ENCODE measurements around the gene COMT. TPM values are rescaled to one million over a fixed set of nuclear protein-coding genes. Genes with fewer than 3 reads are reported as not detected.
A peak's percentile ranks its signal among the peaks of the same experiment; 100 is the strongest.

Gene COMT
- total and polyA plus RNA-seq, 9 of the 15 experiments (the other 6 are each of a cell fraction or from before 2014, with no cell fraction given): 12.5 to 351 (median 155) TPM

- TF ChIP-seq ZNF609 (CRISPR knock-in tag; IDR thresholded peaks at IDR 0.05; ENCODE audit: borderline replicate concordance): no peak
- TF ChIP-seq, protein P1, sequence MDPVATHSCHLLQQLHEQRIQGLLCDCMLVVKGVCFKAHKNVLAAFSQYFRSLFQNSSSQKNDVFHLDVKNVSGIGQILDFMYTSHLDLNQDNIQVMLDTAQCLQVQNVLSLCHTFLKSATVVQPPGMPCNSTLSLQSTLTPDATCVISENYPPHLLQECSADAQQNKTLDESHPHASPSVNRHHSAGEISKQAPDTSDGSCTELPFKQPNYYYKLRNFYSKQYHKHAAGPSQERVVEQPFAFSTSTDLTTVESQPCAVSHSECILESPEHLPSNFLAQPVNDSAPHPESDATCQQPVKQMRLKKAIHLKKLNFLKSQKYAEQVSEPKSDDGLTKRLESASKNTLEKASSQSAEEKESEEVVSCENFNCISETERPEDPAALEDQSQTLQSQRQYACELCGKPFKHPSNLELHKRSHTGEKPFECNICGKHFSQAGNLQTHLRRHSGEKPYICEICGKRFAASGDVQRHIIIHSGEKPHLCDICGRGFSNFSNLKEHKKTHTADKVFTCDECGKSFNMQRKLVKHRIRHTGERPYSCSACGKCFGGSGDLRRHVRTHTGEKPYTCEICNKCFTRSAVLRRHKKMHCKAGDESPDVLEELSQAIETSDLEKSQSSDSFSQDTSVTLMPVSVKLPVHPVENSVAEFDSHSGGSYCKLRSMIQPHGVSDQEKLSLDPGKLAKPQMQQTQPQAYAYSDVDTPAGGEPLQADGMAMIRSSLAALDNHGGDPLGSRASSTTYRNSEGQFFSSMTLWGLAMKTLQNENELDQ (CRISPR knock-in tag; IDR thresholded peaks at IDR 0.05; ENCODE audit: borderline replicate concordance): no peak
- no peak for TF ChIP-seq DIDO1 (tag; IDR thresholded peaks at IDR 0.05; ENCODE audit: low read depth)
- no peak for TF ChIP-seq ZNF79 (CRISPR knock-in tag; IDR thresholded peaks at IDR 0.05; ENCODE audit: low read depth)
- no peak for TF ChIP-seq ZNF695 (CRISPR knock-in tag; IDR thresholded peaks at IDR 0.05)
- no peak for TF ChIP-seq ESRRB (CRISPR knock-in tag; IDR thresholded peaks at IDR 0.05; ENCODE audit: borderline replicate concordance)
- TF ChIP-seq KLF10 (CRISPR knock-in tag; IDR thresholded peaks at IDR 0.05): peak; percentile 65; the same call in 1 of the 2 replicates
- TF ChIP-seq ZNF699 (CRISPR knock-in tag; IDR thresholded peaks at IDR 0.05; ENCODE audit: insufficient replicate concordance): no peak
- TF ChIP-seq CBX3 (IDR thresholded peaks at IDR 0.05; ENCODE audit: borderline replicate concordance in 1 of 2, low read length in 2 of 2): no peak
- no peak for TF ChIP-seq RBM15 (IDR thresholded peaks at IDR 0.05; ENCODE audit: insufficient read depth, low read length)
- TF ChIP-seq, protein P2, sequence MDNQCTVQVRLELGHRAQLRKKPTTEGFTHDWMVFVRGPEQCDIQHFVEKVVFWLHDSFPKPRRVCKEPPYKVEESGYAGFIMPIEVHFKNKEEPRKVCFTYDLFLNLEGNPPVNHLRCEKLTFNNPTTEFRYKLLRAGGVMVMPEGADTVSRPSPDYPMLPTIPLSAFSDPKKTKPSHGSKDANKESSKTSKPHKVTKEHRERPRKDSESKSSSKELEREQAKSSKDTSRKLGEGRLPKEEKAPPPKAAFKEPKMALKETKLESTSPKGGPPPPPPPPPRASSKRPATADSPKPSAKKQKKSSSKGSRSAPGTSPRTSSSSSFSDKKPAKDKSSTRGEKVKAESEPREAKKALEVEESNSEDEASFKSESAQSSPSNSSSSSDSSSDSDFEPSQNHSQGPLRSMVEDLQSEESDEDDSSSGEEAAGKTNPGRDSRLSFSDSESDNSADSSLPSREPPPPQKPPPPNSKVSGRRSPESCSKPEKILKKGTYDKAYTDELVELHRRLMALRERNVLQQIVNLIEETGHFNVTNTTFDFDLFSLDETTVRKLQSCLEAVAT (IDR thresholded peaks at IDR 0.05): no peak
- no peak for TF ChIP-seq ELK1 (CRISPR knock-in tag; IDR thresholded peaks at IDR 0.05)
- no peak for TF ChIP-seq SRSF1 (IDR thresholded peaks at IDR 0.05; ENCODE audit: low read depth, low read length)
- no peak for TF ChIP-seq FOXK1 (CRISPR knock-in tag; IDR thresholded peaks at IDR 0.05; ENCODE audit: borderline replicate concordance)
- TF ChIP-seq MECOM (CRISPR knock-in tag; IDR thresholded peaks at IDR 0.05): no peak
Measured at GRCh38 chr22:19948057-19948760, 6.6 kb downstream of the COMT start (continued).
